Muscle of leg (tissue), 11 donors: ENCODE results near the gene INHBC. TPM values are rescaled to one million over a fixed set of nuclear protein-coding genes. Genes with fewer than 3 reads are reported as not detected.

Experiments
- DNase-seq: peaks from one replicate; pipeline ENCODE4 v3.0.0; 2013
- H3K27ac ChIP-seq: one replicate; pipeline ENCODE4 v1.5.1; 2013; ENCODE audit warnings: mild to moderate bottlenecking, low read length, control low read depth
- H3K27me3 ChIP-seq: one replicate; pipeline ENCODE4 v1.6.1; 2013; ENCODE audit warnings: low read length; ENCODE audit not compliant: control insufficient read depth, insufficient read depth
- H3K36me3 ChIP-seq: one replicate; pipeline ENCODE4 v1.6.1; 2013; ENCODE audit warnings: low read length; ENCODE audit not compliant: control insufficient read depth, insufficient read depth
- H3K4me1 ChIP-seq: one replicate; pipeline ENCODE4 v1.6.1; 2013; ENCODE audit warnings: low read length; ENCODE audit not compliant: control insufficient read depth, insufficient read depth
- H3K4me3 ChIP-seq: one replicate; pipeline ENCODE4 v1.5.1; 2013; ENCODE audit warnings: low read length, control low read depth
- H3K9me3 ChIP-seq: replicated peaks from 2 replicates; pipeline ENCODE4 v1.6.1; 2013; ENCODE audit warnings: low read depth, low read length; ENCODE audit not compliant: control insufficient read depth
- WGBS: methylation state at CpG from one replicate; pipeline ENCODE4 v1.1.5; 2013; ENCODE audit warnings: missing lambda C conversion rate; ENCODE audit not compliant: insufficient coverage; 5-methylcytosine and 5-hydroxymethylcytosine counted together
- polyA plus RNA-seq, 8 donors: library from polyadenylated mRNA; unstranded; fragments of 120-200 nt; gene quantifications; one replicate each; pipeline versions ENCODE4 v1.2.1 to v1.2.3, GENCODE V29; 2013; ENCODE audit warnings: inconsistent platforms in 1 of 8, low replicate concordance in 1 of 8; ENCODE audit not compliant: insufficient read length in 8 of 8, insufficient read depth in 1 of 8
- total RNA-seq: library from RNA; stranded (reverse); fragments of 120-200 nt; gene quantifications from one replicate; pipeline ENCODE4 v1.2.4, GENCODE V29; 2013

INHBC gene
- total and polyA plus RNA-seq, 9 donors = 0.07 to 0.19 (median 0.12) TPM; not detected in 2

DNA sequence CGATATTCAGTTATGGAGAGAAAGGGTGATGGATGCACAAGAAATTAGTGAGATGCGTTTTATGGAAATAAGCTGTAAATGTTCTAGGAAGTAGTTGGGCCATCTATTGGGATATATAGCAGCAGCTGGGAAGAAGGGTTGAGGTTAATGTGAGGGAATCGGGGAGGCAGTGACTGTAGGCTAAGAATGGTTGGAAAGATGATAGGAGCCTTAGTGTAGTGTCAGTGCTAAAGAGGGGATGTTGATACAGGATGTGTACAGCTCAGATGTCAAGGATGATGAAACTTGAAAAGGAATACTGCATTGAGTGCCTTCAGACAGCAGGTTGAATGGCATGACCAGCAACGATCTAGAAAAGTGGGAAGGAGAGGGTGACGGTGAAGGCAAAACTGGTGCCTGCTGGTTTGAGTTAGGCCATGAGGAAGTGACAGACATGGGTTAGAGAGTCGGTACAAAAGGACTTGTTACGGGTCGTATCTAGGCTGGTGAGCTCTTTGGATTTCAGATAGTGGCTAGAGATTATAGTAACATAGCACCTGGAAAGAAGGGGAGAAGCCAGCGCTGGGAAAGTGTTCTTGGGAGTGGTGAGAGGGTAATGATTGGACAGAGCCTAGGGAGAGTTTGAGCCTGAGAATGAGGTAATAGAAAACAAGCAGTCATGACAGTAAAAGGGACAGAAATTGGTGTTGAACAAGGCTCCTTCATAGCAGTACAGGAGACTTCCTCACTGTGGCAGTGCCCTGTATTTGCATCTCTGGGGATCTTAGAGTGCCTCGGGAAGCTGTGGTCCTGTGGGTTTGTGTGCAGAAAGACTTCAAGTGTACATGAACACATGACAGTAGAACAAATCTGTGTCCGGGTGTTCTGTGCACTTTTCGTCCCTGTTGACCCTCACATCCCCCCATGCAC, 62.9 kb downstream of the INHBC start:
- Histone ChIP-seq H3K27ac (no peak overlapping the region), H3K9me3 (no peaks in the 10 kb centered on the region), H3K4me1 (no peaks in the 10 kb centered on the region), H3K27me3 (no peaks in the 10 kb centered on the region), H3K4me3 (no peak overlapping the region), H3K36me3 (peaks cover 53% of the 10 kb centered on the region)
- 96% methylated on average over 11 of the region's 12 CpGs for WGBS
- DNase-seq = no peak

DNA sequence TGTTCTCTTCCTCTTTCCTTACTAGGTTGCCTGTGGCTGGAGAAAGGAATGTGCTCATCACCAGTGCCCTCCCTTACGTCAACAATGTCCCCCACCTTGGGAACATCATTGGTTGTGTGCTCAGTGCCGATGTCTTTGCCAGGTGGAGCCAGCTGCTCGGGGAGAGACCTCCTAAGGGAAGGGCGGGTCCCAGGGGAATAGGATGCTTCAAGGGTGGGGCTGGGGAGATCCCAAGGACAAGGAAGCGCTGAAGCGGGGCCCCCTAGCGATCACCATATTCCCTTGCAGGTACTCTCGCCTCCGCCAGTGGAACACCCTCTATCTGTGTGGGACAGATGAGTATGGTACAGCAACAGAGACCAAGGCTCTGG, 63.5 kb downstream of the INHBC start:
- no peak overlapping the region for H3K4me3 ChIP-seq
- no peak for DNase-seq
- H3K27ac ChIP-seq = no peak overlapping the region
- 78% methylated on average over 3 of the region's 9 CpGs for WGBS
- H3K36me3 ChIP-seq = peaks cover 48% of the 10 kb centered on the region
- H3K9me3 ChIP-seq = no peaks in the 10 kb centered on the region
- no peaks in the 10 kb centered on the region for H3K4me1 ChIP-seq
- no peaks in the 10 kb centered on the region for H3K27me3 ChIP-seq

DNA sequence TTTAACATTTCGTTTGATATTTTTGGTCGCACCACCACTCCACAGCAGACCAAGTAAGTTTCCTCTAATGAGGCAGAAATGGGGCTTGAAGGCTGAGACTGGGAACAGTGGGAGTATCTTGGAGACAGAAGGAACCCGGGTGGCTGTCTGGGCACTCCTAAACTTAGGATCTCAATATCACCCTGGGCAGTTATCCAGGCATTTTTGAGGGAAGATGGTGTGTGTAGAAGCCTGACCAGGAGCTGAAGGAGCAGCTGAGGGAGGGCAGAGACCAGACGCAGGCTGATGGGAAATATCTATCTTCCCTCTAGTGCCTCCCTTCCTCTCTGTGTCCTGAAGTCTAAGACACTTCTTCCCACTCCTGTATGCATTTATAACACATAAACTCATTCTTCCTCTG, 64.0 kb downstream of the INHBC start:
- H3K4me3 ChIP-seq = no peak overlapping the region
- H3K27ac ChIP-seq = no peak overlapping the region
- no peaks in the 10 kb centered on the region for H3K9me3 ChIP-seq
- no peak for DNase-seq
- no peaks in the 10 kb centered on the region for H3K27me3 ChIP-seq
- peaks cover 49% of the 10 kb centered on the region for H3K36me3 ChIP-seq
- WGBS = no CpG with 5 or more reads among the region's 4 CpGs
- H3K4me1 ChIP-seq = no peaks in the 10 kb centered on the region

DNA sequence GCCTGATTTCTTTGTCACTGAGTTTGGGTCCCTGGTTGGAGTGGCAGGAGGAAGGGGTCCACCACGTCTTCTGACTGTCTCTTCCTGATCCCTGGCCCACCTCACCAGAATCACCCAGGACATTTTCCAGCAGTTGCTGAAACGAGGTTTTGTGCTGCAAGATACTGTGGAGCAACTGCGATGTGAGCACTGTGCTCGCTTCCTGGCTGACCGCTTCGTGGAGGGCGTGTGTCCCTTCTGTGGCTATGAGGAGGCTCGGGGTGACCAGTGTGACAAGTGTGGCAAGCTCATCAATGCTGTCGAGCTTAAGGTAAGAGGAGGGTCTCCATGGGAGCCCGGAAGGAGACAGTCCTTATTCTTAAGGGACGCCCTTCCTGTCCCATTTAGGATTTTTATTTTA, 65.6 kb downstream of the INHBC start:
- H3K9me3 ChIP-seq = no peaks in the 10 kb centered on the region
- no peaks in the 10 kb centered on the region for H3K27me3 ChIP-seq
- no peak for DNase-seq
- H3K36me3 ChIP-seq = peaks cover 65% of the 10 kb centered on the region
- no peak overlapping the region for H3K4me3 ChIP-seq
- no peaks in the 10 kb centered on the region for H3K4me1 ChIP-seq
- H3K27ac ChIP-seq = no peak overlapping the region
- WGBS = 96% methylated on average over 8 of the region's 11 CpGs

Other genes starting within 250 kb of the INHBC start
- 1.2 TPM for gene NXPH4, start 218.0 kb upstream of the INHBC start, total RNA-seq
- gene NXPH4, start 218.0 kb upstream of the INHBC start, polyA plus RNA-seq = 1 to 10 TPM; 3.2 to 5.6 (median 3.9) TPM
- 53.4 TPM for gene SHMT2, start 205.1 kb upstream of the INHBC start, total RNA-seq
- gene SHMT2, start 205.1 kb upstream of the INHBC start, polyA plus RNA-seq = 10 to 100 TPM; 59.9 to 82.2 (median 71.8) TPM
- gene STAC3, start 183.6 kb upstream of the INHBC start, total RNA-seq = 202 TPM
- 100 to 1,000 TPM; 308 to 499 (median 427) TPM for gene STAC3, start 183.6 kb upstream of the INHBC start, polyA plus RNA-seq
- 20.2 TPM for gene R3HDM2, start 3.7 kb upstream of the INHBC start, total RNA-seq
- 10 to 100 TPM; 32.8 to 52.6 (median 40.4) TPM for gene R3HDM2, start 3.7 kb upstream of the INHBC start, polyA plus RNA-seq
- gene INHBE, start 20.5 kb downstream of the INHBC start, total RNA-seq = 1.8 TPM
- 1 to 10 TPM; 1.4 to 2.9 (median 2.1) TPM for gene INHBE, start 20.5 kb downstream of the INHBC start, polyA plus RNA-seq
- gene GLI1, start 25.0 kb downstream of the INHBC start, total RNA-seq = 7.1 TPM
- gene GLI1, start 25.0 kb downstream of the INHBC start, polyA plus RNA-seq = 10 to 100 TPM in 4 of 8 donors, 1 to 10 TPM in 4; 8.4 to 16.2 (median 9.9) TPM
- 3.6 TPM for gene ARHGAP9, start 45.1 kb downstream of the INHBC start, total RNA-seq
- 1 to 10 TPM; 4.6 to 6.9 (median 5.6) TPM for gene ARHGAP9, start 45.1 kb downstream of the INHBC start, polyA plus RNA-seq
- gene MARS1, start 53.3 kb downstream of the INHBC start, total RNA-seq = 82.0 TPM
- 10 to 100 TPM; 82.0 to 99.3 (median 92.3) TPM for gene MARS1, start 53.3 kb downstream of the INHBC start, polyA plus RNA-seq
- 28.3 TPM for gene DDIT3, start 85.7 kb downstream of the INHBC start, total RNA-seq
- gene DDIT3, start 85.7 kb downstream of the INHBC start, polyA plus RNA-seq = 10 to 100 TPM in 7 of 8 donors, 1 to 10 TPM in 1; 9.7 to 17.9 (median 13.1) TPM
- 11.0 TPM for gene MBD6, start 88.0 kb downstream of the INHBC start, total RNA-seq
- gene MBD6, start 88.0 kb downstream of the INHBC start, polyA plus RNA-seq = 10 to 100 TPM; 27.3 to 55.5 (median 33.1) TPM
- 108 TPM for gene DCTN2, start 112.4 kb downstream of the INHBC start, total RNA-seq
- 100 to 1,000 TPM; 139 to 174 (median 155) TPM for gene DCTN2, start 112.4 kb downstream of the INHBC start, polyA plus RNA-seq
- gene KIF5A, start 115.3 kb downstream of the INHBC start, total RNA-seq = 0.04 TPM
- gene KIF5A, start 115.3 kb downstream of the INHBC start, polyA plus RNA-seq = under 1 TPM in 7 of 8 donors, not detected in 1; 0.07 to 0.85 (median 0.12) TPM
- gene PIP4K2C, start 156.4 kb downstream of the INHBC start, total RNA-seq = 8.9 TPM
- gene PIP4K2C, start 156.4 kb downstream of the INHBC start, polyA plus RNA-seq = 10 to 100 TPM; 10.2 to 14.3 (median 11.7) TPM
- gene DTX3, start 170.0 kb downstream of the INHBC start, total RNA-seq = 20.5 TPM
- gene DTX3, start 170.0 kb downstream of the INHBC start, polyA plus RNA-seq = 10 to 100 TPM; 23.0 to 36.2 (median 29.4) TPM
- 32.3 TPM for gene ARHGEF25, start 176.7 kb downstream of the INHBC start, total RNA-seq
- gene ARHGEF25, start 176.7 kb downstream of the INHBC start, polyA plus RNA-seq = 10 to 100 TPM; 33.3 to 51.2 (median 40.3) TPM
- gene B4GALNT1, start 198.4 kb downstream of the INHBC start, total RNA-seq = 1.4 TPM
- 1 to 10 TPM; 1.9 to 2.9 (median 2.4) TPM for gene B4GALNT1, start 198.4 kb downstream of the INHBC start, polyA plus RNA-seq